HG03457 (cell line): Measurements from ENCODE around the gene ANKRD34A.

Experiments used
- ATAC-seq: cut with Tn5 transposase; IDR thresholded peaks from one replicate; pipeline ENCODE4 v1.9.1; 2021; ENCODE audit warnings: moderate number of reproducible peaks; ENCODE audit not compliant: unreplicated experiment

Gene ANKRD34A

GRCh38 chr1:145912128-145912641, 52.2 kb downstream of the ANKRD34A start:
- no peak for ATAC-seq
